Peyer's patch (tissue), 4 donors: Measurements from ENCODE around the gene APLNR. TPM values are rescaled to one million over a fixed set of nuclear protein-coding genes. Genes with fewer than 3 reads are reported as not detected.

Experiments
- DNase-seq, 3 donors: peaks; one replicate each; pipeline ENCODE4 v3.0.0-alpha.2; 2017 to 2019
- H3K27ac ChIP-seq, 4 donors: fragments of 200-600 bp; sonication (generic); one replicate each; pipeline ENCODE4 v1.5.1; 2016 to 2019
- H3K27me3 ChIP-seq, 2 donors: fragments of 200-600 bp; sonication (generic); one replicate each; pipeline ENCODE4 v1.5.1; 2019
- H3K36me3 ChIP-seq, 3 donors: fragments of 200-600 bp; sonication (generic); one replicate each; pipeline ENCODE4 v1.5.1; 2016 to 2019
- H3K4me1 ChIP-seq, 4 donors: fragments of 200-600 bp; sonication (generic); one replicate each; pipeline ENCODE4 v1.5.1; 2016 to 2019
- H3K4me3 ChIP-seq, 4 donors: fragments of 200-600 bp; sonication (generic); 1 replicate in 3 of 4; 2 replicates in 1 of 4; pipeline ENCODE4 v1.5.1; 2016 to 2019; ENCODE audit warnings: mild to moderate bottlenecking in 1 of 4
- H3K9me3 ChIP-seq, 4 donors: fragments of 200-600 bp; sonication (generic); one replicate each; pipeline ENCODE4 v1.5.1; 2016 to 2019; ENCODE audit warnings: mild to moderate bottlenecking in 1 of 4
- CTCF ChIP-seq, 6 experiments: fragments of 450-650 bp in 4 of 6; fragments of 200-600 bp in 2 of 6; sonication (generic) in 1 of 6; IDR thresholded peaks; one replicate each; pipeline ENCODE4 v1.5.1; 2017 to 2019; ENCODE audit warnings: antibody characterized with exemption in 6 of 6, mild to moderate bottlenecking in 3 of 6, moderate library complexity in 1 of 6
- POLR2A ChIP-seq, 2 donors: fragments of 450-650 bp; IDR thresholded peaks; one replicate each; pipeline ENCODE4 v1.5.1; 2017; ENCODE audit warnings: antibody characterized with exemption in 2 of 2, mild to moderate bottlenecking in 2 of 2, moderate library complexity in 2 of 2
- total RNA-seq, 4 donors: library from RNA; depleted of rRNA; stranded (reverse); fragments of >200 nt; gene quantifications; one replicate each; pipeline ENCODE4 v1.1.0, GENCODE V29; 2016

The APLNR gene
- total RNA-seq, 4 donors from 2014 or later, result 0.18 to 1.1 (median 0.65) TPM

GRCh38 chr11:57276971-57277675, 40.1 kb upstream of the APLNR start:
- peak overlapping the region in 2 of 4 donors; percentile 9 to 22 for H3K27ac ChIP-seq
- no peaks in the 10 kb centered on the region for H3K27me3 ChIP-seq
- H3K9me3 ChIP-seq, result peaks cover 0 to 5% (median 0%) of the 10 kb centered on the region in 4 donors
- no peaks in the 10 kb centered on the region for H3K4me1 ChIP-seq
- no peaks in the 10 kb centered on the region for H3K36me3 ChIP-seq
- DNase-seq, result no peak
- H3K4me3 ChIP-seq, result no peak overlapping the region
- TF ChIP-seq POLR2A (IDR thresholded peaks at IDR 0.05) (no peak), CTCF (IDR thresholded peaks at IDR 0.05) (no peak)

GRCh38 chr11:57276169-57276970, 39.3 kb upstream of the APLNR start:
- Histone ChIP-seq H3K27ac (peak overlapping the region in 2 of 4 donors; percentile 3 to 19), H3K9me3 (peaks cover 0 to 5% (median 0%) of the 10 kb centered on the region in 4 donors), H3K4me3 (no peak overlapping the region), H3K4me1 (no peaks in the 10 kb centered on the region), H3K36me3 (no peaks in the 10 kb centered on the region), H3K27me3 (no peaks in the 10 kb centered on the region)
- DNase-seq, result no peak
- TF ChIP-seq CTCF (IDR thresholded peaks at IDR 0.05), result no peak
- no peak for TF ChIP-seq POLR2A (IDR thresholded peaks at IDR 0.05)

- Histone ChIP-seq H3K9me3 (peaks cover 0 to 5% (median 0%) of the 10 kb centered on the region in 4 donors), H3K4me1 (no peaks in the 10 kb centered on the region), H3K36me3 (no peaks in the 10 kb centered on the region), H3K4me3 (no peak overlapping the region), H3K27me3 (no peaks in the 10 kb centered on the region), H3K27ac (peak overlapping the region in 2 of 4 donors; percentile 19 to 45)
- TF ChIP-seq POLR2A (IDR thresholded peaks at IDR 0.05), result no peak
- TF ChIP-seq CTCF (IDR thresholded peaks at IDR 0.05), result no peak
- DNase-seq, result no peak
Measured at GRCh38 chr11:57275582-57275981, 38.5 kb upstream of the APLNR start.

- no peak for DNase-seq
- no peak for TF ChIP-seq POLR2A (IDR thresholded peaks at IDR 0.05)
- Histone ChIP-seq H3K27me3 (no peaks in the 10 kb centered on the region), H3K4me3 (no peak overlapping the region), H3K9me3 (peaks cover 0 to 5% (median 0%) of the 10 kb centered on the region in 4 donors), H3K27ac (peak overlapping the region in 2 of 4 donors; percentile 4 to 45), H3K36me3 (no peaks in the 10 kb centered on the region), H3K4me1 (no peaks in the 10 kb centered on the region)
Measured at GRCh38 chr11:57274904-57275498, 38.0 kb upstream of the APLNR start.

GRCh38 chr11:57273448-57274058, 36.5 kb upstream of the APLNR start:
- TF ChIP-seq POLR2A (IDR thresholded peaks at IDR 0.05) (no peak), CTCF (IDR thresholded peaks at IDR 0.05) (no peak)
- no peaks in the 10 kb centered on the region for H3K36me3 ChIP-seq
- H3K27ac ChIP-seq, result no peak overlapping the region
- H3K4me1 ChIP-seq, result no peaks in the 10 kb centered on the region
- DNase-seq, result no peak
- peaks cover 0 to 5% (median 0%) of the 10 kb centered on the region in 4 donors for H3K9me3 ChIP-seq
- H3K4me3 ChIP-seq, result no peak overlapping the region
- H3K27me3 ChIP-seq, result no peaks in the 10 kb centered on the region
